ENCODE results near the gene EZH1. TPM values are rescaled to one million over a fixed set of nuclear protein-coding genes. Genes with fewer than 3 reads are reported as not detected.

The EZH1 gene
- total and polyA plus RNA-seq, 10 of the 15 experiments (the other 5 are each of a cell fraction or from before 2014, with no cell fraction given), result 6.1 to 43.3 (median 16.8) TPM

- TF ChIP-seq POLR2AphosphoS2 (IDR thresholded peaks at IDR 0.05; ENCODE audit: low read depth, low read length) (no peak), ZNF217 (IDR thresholded peaks at IDR 0.05) (no peak), YBX1 (IDR thresholded peaks at IDR 0.05) (no peak), SUZ12 (IDR thresholded peaks at IDR 0.05; ENCODE audit: unreplicated experiment) (no peak), BRCA1 (IDR thresholded peaks at IDR 0.05; ENCODE audit: low read depth, low read length) (no peak), GATAD2B (conservative IDR thresholded peaks at IDR 0.05; ENCODE audit: low read depth) (no peak), CTCF (IDR thresholded peaks at IDR 0.05 in 2 of 3, conservative IDR thresholded peaks at IDR 0.05 in 1 of 3; ENCODE audit: control insufficient read depth in 2 of 3, extremely low read depth in 1 of 3, insufficient read depth in 1 of 3, low read depth in 3 of 3, low read length in 3 of 3) (no peak), STAT3 (IDR thresholded peaks at IDR 0.05; ENCODE audit: low read depth, low read length) (no peak), RELB (IDR thresholded peaks at IDR 0.05; ENCODE audit: low read depth) (no peak), CBFB (IDR thresholded peaks at IDR 0.05; ENCODE audit: low read depth) (no peak), STAT1 (conservative IDR thresholded peaks at IDR 0.05) (no peak), LARP7 (IDR thresholded peaks at IDR 0.05) (no peak), FOXK2 (IDR thresholded peaks at IDR 0.05) (no peak), MXI1 (IDR thresholded peaks at IDR 0.05; ENCODE audit: low read depth, low read length) (no peak), SUPT20H (IDR thresholded peaks at IDR 0.05; ENCODE audit: borderline replicate concordance, control insufficient read depth, low read depth, low read length) (no peak)
Measured at GRCh38 chr17:42690596-42690995, 54.2 kb downstream of the EZH1 start (continued).

Data from GM12878 (cell line).